DND-41 (cell line): ENCODE data around the gene DNAH10.

Experiments used
- ATAC-seq: fragments of 200-7000 bp; cut with Tn5 transposase; 3 replicates; pipeline ENCODE4 v1.9.1; 2021; ENCODE audit warnings: low read depth; ENCODE audit not compliant: insufficient read depth
- DNase-seq: peaks from one replicate; pipeline ENCODE4 v3.0.0-alpha.2; 2020
- H2AFZ ChIP-seq: 2 replicates; pipeline ENCODE4 v1.6.0; 2012; ENCODE audit warnings: low read depth, low read length
- H3K27ac ChIP-seq: 2 replicates; pipeline ENCODE4 v1.5.1; 2012; ENCODE audit warnings: low read length, inconsistent platforms
- H3K27me3 ChIP-seq: fragments of 200-600 bp; sonication (generic); 2 replicates; pipeline ENCODE4 v1.6.0; 2012; ENCODE audit warnings: low read length, mild to moderate bottlenecking, inconsistent platforms; ENCODE audit not compliant: insufficient read depth, poor library complexity
- H3K36me3 ChIP-seq: 2 replicates; pipeline ENCODE4 v1.5.1; 2012; ENCODE audit warnings: low read length, inconsistent platforms; ENCODE audit not compliant: insufficient read depth
- H3K4me1 ChIP-seq: 2 replicates; pipeline ENCODE4 v1.5.1; 2012; ENCODE audit warnings: mild to moderate bottlenecking, low read length; ENCODE audit not compliant: insufficient read depth
- H3K4me2 ChIP-seq: 2 replicates; pipeline ENCODE4 v1.6.0; 2012; ENCODE audit warnings: mild to moderate bottlenecking, moderate library complexity, low read length, inconsistent platforms; ENCODE audit not compliant: insufficient read depth
- H3K4me3 ChIP-seq, 2 experiments: fragments of 200-600 bp in 1 of 2; shearing (Covaris generic) in 1 of 2; 2 replicates each; pipeline ENCODE4 v1.5.1; 2012 to 2016; ENCODE audit warnings: inconsistent platforms in 2 of 2, low read length in 2 of 2, mild to moderate bottlenecking in 2 of 2, low read depth in 1 of 2, moderate library complexity in 1 of 2
- H3K79me2 ChIP-seq: 2 replicates; pipeline ENCODE4 v1.6.0; 2012; ENCODE audit warnings: low read length, inconsistent platforms; ENCODE audit not compliant: insufficient read depth
- H3K9ac ChIP-seq: 2 replicates; pipeline ENCODE4 v1.6.0; 2012; ENCODE audit warnings: low read depth, mild to moderate bottlenecking, inconsistent platforms, low read length, moderate library complexity
- H3K9me3 ChIP-seq: 2 replicates; pipeline ENCODE4 v1.5.1; 2012; ENCODE audit warnings: low read length, moderate library complexity, mild to moderate bottlenecking, inconsistent platforms; ENCODE audit not compliant: insufficient read depth, severe bottlenecking
- H4K20me1 ChIP-seq: 2 replicates; pipeline ENCODE4 v1.6.0; 2012; ENCODE audit warnings: low read length; ENCODE audit not compliant: insufficient read depth
- EZH2 ChIP-seq: IDR thresholded peaks from 3 replicates; pipeline ENCODE4 v1.6.1; 2012; ENCODE audit warnings: borderline replicate concordance, low read depth, mild to moderate bottlenecking, moderate library complexity, low read length, inconsistent platforms; ENCODE audit not compliant: severe bottlenecking
- TF ChIP-seq, protein P1 (sequence below): IDR thresholded peaks from 2 replicates; pipeline ENCODE4 v1.5.1; 2012; ENCODE audit warnings: borderline replicate concordance, low read length, moderate library complexity, mild to moderate bottlenecking; ENCODE audit not compliant: poor library complexity, severe bottlenecking; ENCODE audit errors: extremely low read depth

Gene DNAH10

GRCh38 chr12:123772074-123772473 lies 10.0 kb downstream of the DNAH10 start:
- H4K20me1 ChIP-seq = no peaks in the 10 kb centered on the region
- no peaks in the 10 kb centered on the region for H3K4me1 ChIP-seq
- ATAC-seq = no peak
- no peaks in the 10 kb centered on the region for H3K9me3 ChIP-seq
- no peaks in the 10 kb centered on the region for H3K27me3 ChIP-seq
- no peaks in the 10 kb centered on the region for H3K79me2 ChIP-seq
- H3K27ac ChIP-seq = no peak overlapping the region
- no peak for DNase-seq
- H2AFZ ChIP-seq = no peak overlapping the region
- H3K4me3 ChIP-seq = no peak overlapping the region
- TF ChIP-seq, protein P1, sequence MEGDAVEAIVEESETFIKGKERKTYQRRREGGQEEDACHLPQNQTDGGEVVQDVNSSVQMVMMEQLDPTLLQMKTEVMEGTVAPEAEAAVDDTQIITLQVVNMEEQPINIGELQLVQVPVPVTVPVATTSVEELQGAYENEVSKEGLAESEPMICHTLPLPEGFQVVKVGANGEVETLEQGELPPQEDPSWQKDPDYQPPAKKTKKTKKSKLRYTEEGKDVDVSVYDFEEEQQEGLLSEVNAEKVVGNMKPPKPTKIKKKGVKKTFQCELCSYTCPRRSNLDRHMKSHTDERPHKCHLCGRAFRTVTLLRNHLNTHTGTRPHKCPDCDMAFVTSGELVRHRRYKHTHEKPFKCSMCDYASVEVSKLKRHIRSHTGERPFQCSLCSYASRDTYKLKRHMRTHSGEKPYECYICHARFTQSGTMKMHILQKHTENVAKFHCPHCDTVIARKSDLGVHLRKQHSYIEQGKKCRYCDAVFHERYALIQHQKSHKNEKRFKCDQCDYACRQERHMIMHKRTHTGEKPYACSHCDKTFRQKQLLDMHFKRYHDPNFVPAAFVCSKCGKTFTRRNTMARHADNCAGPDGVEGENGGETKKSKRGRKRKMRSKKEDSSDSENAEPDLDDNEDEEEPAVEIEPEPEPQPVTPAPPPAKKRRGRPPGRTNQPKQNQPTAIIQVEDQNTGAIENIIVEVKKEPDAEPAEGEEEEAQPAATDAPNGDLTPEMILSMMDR = no peak
- no peak for TF ChIP-seq EZH2
- H3K9ac ChIP-seq = no peak overlapping the region
- H3K4me2 ChIP-seq = no peak overlapping the region
- no peaks in the 10 kb centered on the region for H3K36me3 ChIP-seq

DNA sequence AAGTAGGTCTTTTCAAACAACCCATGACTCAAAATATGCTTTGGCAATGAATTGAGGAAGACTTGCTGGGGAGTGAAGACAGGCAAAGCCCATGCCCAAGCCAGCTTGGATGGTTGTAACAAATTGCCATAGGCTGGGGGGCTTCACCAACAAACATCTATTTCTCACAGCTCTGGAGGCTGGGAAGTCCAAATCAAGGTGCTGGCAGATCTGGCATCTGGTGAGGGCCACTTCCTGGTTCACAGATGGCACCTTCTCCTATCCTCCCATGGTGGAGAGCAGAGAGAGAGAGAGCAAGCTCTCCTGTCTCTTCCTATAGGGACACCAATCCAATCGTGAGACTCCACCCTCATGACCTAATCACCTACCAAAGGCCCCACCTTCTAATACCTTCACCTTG lies 11.3 kb downstream of the DNAH10 start:
- no peak overlapping the region for H2AFZ ChIP-seq
- H3K36me3 ChIP-seq = no peaks in the 10 kb centered on the region
- DNase-seq (no peak), ATAC-seq (no peak)
- H3K27me3 ChIP-seq = no peaks in the 10 kb centered on the region
- no peaks in the 10 kb centered on the region for H3K4me1 ChIP-seq
- no peaks in the 10 kb centered on the region for H3K9me3 ChIP-seq
- TF ChIP-seq, protein P1 = no peak
- no peak for TF ChIP-seq EZH2
- no peak overlapping the region for H3K4me2 ChIP-seq
- H3K79me2 ChIP-seq = no peaks in the 10 kb centered on the region
- no peak overlapping the region for H3K27ac ChIP-seq
- no peak overlapping the region for H3K4me3 ChIP-seq
- no peak overlapping the region for H3K9ac ChIP-seq
- H4K20me1 ChIP-seq = no peaks in the 10 kb centered on the region

GRCh38 chr12:123779551-123779950 lies 17.4 kb downstream of the DNAH10 start:
- Histone ChIP-seq H3K27ac (no peak overlapping the region), H2AFZ (no peak overlapping the region), H3K4me1 (no peaks in the 10 kb centered on the region), H3K79me2 (no peaks in the 10 kb centered on the region), H3K4me3 (no peak overlapping the region), H3K4me2 (no peak overlapping the region), H3K36me3 (no peaks in the 10 kb centered on the region), H3K27me3 (no peaks in the 10 kb centered on the region), H4K20me1 (no peaks in the 10 kb centered on the region), H3K9me3 (no peaks in the 10 kb centered on the region), H3K9ac (no peak overlapping the region)
- DNase-seq (no peak), ATAC-seq (no peak)
- TF ChIP-seq, protein P1 = no peak
- TF ChIP-seq EZH2 = no peak
